SIG-M5 treated with dmso at 0.1 percent for 504 hours (cell line): Measurements from ENCODE around the gene GPR37L1.
"Not testable (repeated sequence)": the region's sequence is repeated elsewhere in the genome, so short reads cannot be mapped to it uniquely, and the experiment has no call there.

Experiments used
- DNase-seq: peaks from one replicate; lab custom pipeline; 2025; ENCODE audit not compliant: unreplicated experiment; lab: John Stamatoyannopoulos, UW

Gene GPR37L1

GRCh38 chr1:202133001-202133400 lies 10.3 kb downstream of the GPR37L1 start:
- DNase-seq: peak; percentile 27

DNA sequence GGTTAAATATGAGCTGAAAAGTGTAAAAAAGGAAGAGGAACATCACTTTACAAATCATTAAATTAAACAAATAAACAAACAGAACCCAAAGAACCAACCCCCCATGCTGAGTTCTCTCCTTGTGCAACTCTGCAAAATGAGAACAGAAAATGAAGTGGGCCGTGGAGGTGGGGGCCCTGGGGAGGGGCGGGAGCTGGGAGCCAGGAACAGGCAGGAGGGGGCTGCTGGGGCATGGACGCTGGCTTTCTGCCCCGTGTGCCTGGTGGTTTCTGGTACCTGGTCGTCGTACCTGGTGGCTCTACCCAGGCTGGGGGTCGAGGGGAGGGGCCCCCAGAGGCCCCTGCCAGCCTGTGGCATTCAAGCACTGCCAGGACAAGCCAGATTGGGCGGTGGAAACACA lies 10.8 kb downstream of the GPR37L1 start:
- no peak for DNase-seq

DNA sequence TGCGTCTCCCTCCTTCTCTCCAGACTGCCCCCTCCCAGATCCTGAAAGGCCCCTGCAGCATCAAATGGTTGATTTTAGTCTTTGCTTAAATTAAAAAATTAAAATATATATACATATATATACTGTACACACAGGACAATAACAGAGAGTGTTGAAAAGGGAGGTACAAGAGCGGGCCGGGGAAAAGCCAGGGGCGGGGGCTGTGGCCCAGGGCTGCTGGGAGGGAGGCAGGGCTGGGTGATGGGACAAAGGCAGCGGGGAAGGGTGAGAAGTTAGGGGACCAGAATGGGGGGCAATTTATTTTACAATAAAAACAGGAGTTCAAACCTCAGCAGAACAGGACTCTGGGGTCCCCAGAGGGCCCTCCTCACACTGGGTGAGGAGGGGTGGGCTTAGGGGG lies 11.3 kb downstream of the GPR37L1 start:
- no peak for DNase-seq

DNA sequence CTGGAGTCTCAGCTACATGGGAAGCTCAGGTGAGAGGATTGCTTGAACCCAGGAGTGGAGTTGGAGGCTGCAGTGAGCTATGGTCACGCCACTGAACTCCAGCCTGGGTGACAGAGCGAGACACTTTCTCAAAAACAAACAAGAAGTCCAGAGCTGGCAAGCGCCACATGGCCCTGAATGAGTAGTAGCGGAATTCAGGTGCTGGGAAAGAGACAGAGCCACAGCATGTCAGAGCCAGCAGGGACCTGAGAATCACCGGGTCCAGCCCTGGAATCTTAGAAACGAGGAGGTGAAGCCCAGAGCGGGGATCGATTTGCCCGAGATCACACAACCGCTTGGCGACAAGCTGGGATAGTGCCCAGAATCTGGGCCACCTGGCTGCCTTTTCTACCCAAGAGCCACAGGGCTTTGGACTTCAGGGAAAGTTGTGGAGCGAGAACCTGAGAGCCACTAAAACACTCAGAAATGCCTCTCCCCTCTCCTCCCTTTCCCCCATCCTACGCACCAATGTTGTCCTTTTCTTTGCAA lies 12.0 kb downstream of the GPR37L1 start:
- DNase-seq: no peak

GRCh38 chr1:202135221-202135721 lies 12.6 kb downstream of the GPR37L1 start:
- peak; percentile 82 for DNase-seq

DNA sequence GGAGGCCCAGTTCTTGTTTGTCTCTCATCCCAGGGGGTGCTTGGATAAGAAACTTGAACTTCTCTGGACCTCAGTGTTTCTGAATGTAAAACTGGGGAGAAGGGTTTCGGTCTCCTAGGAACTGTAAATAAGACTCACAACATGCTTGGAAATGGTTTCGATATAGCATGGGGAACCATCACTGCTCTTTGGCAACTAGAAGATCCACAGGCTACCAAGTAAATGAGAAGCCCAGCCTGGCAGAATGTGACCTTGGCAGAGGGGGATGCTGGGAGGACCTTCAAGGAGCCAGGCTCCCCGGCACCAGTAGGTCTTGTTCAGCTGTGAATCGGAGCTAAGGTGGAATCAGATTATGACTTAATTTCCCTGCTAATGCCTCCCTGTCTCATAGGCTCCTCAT lies 18.1 kb downstream of the GPR37L1 start:
- no peak for DNase-seq

GRCh38 chr1:202141468-202141867 lies 18.8 kb downstream of the GPR37L1 start:
- not testable (repeated sequence) for DNase-seq

GRCh38 chr1:202143011-202143767 lies 20.5 kb downstream of the GPR37L1 start:
- DNase-seq: peak; percentile 86

DNA sequence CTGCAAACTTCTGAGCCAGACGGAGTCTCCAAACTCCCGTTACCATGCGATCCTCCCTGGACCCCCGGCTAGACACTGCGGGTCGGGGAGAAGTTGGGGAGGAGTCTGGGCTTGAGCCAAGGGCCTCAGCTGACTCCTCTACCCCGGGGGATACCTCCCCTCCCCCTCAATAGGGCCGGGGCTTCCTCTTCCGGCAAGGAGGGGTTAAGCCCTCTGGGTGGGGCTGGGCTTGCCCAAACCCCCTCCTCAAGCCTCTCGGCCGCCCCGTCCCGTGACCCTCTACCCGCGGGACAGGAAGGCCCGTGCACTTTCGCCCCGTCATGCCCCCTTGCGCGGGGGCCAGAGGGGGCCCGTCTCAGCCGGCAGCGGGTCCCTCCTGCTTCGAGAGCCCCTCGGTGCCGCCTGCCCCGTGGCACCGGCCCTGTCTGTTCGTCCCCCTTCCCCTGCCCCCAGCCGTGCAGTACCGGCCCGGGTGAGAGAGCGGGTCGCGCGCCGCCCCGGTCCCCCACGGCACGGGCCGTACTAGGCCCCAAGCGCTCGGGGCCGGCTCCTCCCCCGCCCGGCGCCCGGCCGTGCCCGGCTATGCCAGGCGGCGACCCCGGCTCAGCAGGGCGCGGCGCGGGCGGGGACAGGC lies 21.2 kb downstream of the GPR37L1 start:
- peak; percentile 73 for DNase-seq

DNA sequence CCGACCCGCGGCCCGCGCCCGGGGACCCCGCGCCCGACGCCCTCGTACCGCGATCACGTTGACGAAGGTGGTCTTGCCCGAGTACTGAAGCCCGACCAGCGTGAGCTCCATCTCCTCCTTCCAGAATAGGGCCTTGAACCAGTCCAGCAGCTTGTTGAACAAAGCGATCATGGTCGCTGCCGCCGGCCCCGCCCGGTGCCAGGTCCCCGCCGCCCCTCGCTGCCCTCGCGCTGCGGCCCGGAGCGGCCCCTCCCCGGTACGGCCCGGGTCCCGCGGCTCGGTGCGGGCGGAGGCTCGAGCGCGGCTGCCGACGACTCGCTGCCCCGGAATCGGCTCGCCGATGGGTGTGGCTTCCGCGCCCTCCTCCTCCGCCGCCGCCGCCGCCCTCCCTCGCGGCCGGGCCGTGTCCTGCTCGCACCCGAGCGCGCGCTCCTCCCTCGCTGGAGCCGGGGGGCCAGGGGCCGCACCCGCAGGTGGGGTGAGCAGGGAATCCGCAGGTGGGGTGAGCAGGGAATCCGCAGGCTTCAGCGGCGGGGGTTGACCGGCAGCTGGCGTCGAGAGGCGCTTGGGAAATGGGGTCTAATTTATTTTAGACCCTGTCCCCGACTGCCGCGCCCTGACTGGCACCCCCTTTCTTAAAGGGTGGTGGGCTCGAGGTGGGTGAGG lies 21.8 kb downstream of the GPR37L1 start, which contains the start of gene ARL8A:
Gene ARL8A (minus strand): TSS at position 336 of the 666 bp plus-strand sequence. CDS start 165 bp downstream, at position 171.
- DNase-seq: peak; percentile 46

GRCh38 chr1:202145068-202145743 lies 22.5 kb downstream of the GPR37L1 start:
- DNase-seq: peak; percentile 68

DNA sequence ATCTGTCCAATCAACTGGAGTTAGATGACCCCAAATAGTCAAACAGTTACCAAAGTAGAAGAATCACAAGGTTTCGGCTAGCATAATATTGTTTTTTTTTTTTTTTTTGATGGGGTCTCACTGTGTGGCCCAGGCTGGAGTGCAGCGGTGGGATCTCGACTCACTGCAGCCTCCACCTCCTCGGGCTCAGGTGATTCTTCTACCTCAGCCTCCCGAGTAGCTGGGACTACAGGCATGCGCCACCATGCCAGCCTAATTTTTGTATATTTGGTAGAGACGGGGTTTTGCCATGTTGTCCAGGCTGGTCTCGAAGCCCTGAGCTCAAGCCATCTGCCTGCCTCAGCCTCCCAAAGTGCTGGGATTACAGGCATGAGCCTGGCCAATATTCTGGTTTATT lies 23.0 kb downstream of the GPR37L1 start:
- DNase-seq: not testable (repeated sequence)

DNA sequence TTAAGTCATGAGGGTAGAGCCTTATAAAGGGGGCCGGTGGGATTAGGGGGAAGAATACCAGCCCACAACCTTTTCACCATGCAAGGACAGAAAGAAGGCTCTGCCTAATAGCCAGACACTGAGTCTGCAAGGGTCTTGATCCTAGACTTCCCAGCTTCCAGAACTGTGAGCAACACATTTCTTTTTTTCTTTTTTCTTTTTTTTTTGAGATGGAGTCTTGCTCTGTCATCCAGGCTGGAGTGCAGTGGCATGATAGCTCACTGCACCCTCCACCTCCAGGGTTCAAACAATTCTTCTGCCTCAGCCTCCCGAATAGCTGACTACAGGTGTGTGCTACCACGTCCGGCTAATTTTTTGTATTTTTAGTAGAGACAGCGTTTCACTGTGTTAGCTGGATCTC lies 23.6 kb downstream of the GPR37L1 start:
- DNase-seq: no peak

DNA sequence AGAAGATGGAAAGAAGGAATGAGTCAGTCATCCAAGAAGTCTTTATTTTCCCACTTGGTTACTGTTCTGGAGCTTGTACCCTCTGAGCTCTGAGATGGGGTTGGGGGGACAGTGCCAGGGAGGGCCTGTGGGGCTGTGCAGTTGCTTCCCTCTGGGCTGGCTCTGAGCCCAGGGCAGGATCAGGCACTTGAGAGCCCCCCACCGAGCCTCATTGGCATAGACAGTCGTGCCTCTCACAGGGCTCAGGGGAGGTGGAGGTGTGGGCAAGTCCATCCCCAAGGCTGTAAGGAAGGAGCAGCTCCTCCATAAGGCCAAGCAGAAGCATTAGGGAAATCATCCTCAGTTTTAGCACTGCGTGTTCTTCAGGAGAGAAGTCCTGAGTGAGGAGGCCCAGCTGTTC lies 24.3 kb downstream of the GPR37L1 start:
- DNase-seq: no peak

DNA sequence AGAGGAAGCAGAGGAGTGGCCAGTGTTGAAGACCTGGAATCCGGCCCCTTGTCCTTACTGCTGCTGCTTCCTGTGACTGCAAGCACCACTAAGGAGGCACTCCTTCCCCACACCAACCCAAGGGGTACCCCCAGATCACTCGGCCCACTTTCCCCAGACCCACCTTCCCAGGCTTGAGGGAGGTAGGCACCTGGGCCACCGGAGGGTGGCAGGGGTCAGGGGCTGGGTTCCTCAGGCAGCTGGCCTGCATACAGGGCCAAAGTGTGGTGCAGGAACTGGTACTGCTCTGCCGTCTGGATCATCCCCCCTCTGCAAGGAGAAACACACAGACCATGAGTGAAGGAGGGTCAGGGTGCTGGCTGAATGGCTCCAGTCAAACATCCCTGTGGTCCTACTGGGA lies 25.7 kb downstream of the GPR37L1 start:
- DNase-seq: no peak

DNA sequence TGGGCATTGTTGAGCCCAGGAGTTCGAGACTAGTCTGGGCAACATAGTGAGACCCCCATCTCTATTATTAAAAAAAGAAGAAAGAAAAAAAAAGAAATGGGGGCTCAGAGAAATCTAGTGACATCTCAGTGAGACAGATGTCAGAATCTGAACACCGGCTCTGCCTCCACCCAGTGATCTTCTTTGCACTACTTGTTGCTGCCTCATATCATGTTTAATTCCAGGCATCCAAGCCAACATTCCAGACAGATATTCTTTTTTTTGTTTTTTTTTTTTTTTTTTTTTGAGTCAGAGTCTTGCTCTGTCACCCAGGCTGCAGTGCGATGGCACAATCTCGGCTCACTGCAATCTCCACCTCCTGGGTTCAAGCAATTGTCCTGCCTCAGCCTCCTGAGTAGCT lies 26.8 kb downstream of the GPR37L1 start:
- no peak for DNase-seq

GRCh38 chr1:202150187-202150586 lies 27.5 kb downstream of the GPR37L1 start:
- no peak for DNase-seq

- DNase-seq: no peak
Measured at GRCh38 chr1:202150602-202151001, 27.9 kb downstream of the GPR37L1 start.

- no peak for DNase-seq
Measured at GRCh38 chr1:202151045-202151444, 28.3 kb downstream of the GPR37L1 start.

GRCh38 chr1:202152399-202152798 lies 29.7 kb downstream of the GPR37L1 start:
- DNase-seq: no peak

- no peak for DNase-seq
Measured at GRCh38 chr1:202153284-202153683, 30.6 kb downstream of the GPR37L1 start.
